HG02884 (cell line): ENCODE results near the gene KBTBD12.

ENCODE experiments used
- ATAC-seq: cut with Tn5 transposase; IDR thresholded peaks from one replicate; pipeline ENCODE4 v1.9.1; 2021; ENCODE audit warnings: mild to moderate bottlenecking, moderate library complexity; ENCODE audit not compliant: unreplicated experiment

The KBTBD12 gene

GRCh38 chr3:127951276-127951675 lies 36.2 kb downstream of the KBTBD12 start:
- ATAC-seq: no peak

DNA sequence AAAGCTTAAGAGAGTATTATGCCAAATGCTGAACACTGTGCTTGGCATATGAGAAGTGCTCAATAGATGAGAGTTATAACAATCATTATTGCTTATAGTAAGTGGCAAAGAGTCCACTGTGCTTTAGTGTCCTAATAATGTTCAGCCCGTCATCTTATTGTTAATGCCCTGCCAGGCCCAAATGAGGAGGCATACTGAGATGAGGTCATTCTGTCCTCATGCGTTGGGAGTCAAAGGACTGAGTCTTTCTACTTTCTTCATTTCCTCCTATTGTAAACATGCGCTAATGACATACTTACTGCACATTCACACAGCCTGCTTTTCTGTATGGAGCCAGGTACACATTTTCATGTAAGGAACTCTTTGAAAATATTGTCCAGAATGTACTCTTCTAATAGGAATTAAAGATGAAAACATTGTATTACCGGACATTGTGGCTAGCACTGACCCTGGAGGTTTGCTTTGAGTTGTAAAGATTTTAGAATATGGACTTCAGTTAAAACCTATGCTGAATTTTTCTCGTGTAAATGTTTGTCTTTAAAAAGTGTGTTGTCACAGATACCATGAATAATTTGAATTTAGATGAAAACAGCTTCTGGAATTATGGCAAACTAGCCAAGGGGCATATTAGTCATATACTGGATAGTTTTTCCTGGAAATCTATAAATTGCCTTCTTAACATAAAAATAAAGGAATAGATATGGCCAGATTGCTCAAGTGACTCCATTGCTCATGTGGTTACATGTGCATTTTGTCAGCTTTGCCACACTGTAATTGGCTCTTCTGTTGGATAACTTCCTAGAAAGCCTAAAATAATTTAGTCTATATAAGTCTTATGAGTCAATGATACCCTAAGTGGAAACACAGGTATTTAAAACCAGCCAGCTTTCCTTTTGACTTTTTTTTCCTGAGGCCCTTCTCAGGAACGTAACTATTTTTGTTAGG lies 38.3 kb downstream of the KBTBD12 start:
- ATAC-seq: no peak

GRCh38 chr3:127954640-127955039 lies 39.6 kb downstream of the KBTBD12 start:
- ATAC-seq: no peak

DNA sequence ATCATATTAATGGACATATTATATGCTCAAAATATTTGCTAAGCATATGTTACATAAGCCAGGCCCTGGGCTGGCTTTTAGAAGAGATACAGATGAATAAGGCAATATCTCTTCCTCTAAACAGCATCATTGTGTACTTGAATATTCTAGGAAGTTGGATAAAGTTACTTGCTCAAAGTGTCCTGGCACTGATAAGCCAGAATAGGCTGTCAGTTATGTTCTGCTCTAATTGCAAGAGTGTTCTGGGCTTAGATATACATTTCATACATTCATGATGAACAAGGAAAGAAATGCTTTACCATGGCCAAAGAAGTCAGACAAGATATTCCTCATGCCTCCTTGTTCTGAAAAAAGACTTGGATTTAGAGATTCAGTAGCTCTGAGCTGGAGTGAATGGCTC lies 40.7 kb downstream of the KBTBD12 start:
- no peak for ATAC-seq

DNA sequence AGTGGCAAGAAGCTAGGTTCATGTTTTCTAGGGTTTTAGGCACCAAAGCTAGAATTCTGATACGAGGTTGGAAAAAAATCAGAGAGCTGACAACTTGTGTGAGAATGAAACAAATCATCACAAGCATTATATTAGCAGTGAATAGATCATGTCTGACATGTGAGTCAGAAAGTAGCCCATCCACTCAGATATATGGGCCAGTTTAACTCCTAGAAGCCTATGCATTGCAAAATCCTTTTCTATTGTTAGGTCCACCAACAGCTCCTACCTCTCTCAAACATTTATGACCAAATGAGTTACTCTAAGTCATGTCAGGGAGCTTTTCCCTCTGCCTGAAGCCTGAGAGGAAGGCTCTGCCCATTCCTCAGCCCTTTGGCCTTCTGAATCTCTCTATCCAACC lies 44.0 kb downstream of the KBTBD12 start:
- no peak for ATAC-seq

GRCh38 chr3:127959873-127960272 lies 44.8 kb downstream of the KBTBD12 start:
- no peak for ATAC-seq

DNA sequence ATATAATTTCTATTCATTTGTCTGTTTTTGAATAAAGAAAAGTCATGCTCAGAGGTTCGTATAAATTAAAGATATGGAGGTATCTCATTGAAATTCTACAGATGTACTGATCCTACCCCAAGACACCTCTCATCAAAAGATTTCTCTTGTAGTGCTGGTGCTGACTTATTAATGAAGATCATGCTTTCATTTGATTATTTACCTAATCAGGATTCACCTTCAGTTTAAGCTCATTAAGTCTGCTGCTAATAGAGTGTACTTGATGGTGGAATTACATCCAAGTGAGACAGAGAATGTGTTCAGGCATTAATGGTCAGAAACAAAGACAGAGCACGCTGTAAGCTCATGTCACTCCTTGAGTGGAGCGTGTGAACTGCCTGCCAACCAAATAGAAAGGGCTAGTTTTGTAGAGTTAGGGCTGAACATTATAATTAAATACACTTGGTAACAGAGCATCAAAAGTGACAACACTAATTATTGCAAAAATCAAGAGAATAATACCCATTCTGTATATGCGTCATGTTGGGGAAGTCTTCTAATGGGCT lies 45.5 kb downstream of the KBTBD12 start:
- no peak for ATAC-seq

DNA sequence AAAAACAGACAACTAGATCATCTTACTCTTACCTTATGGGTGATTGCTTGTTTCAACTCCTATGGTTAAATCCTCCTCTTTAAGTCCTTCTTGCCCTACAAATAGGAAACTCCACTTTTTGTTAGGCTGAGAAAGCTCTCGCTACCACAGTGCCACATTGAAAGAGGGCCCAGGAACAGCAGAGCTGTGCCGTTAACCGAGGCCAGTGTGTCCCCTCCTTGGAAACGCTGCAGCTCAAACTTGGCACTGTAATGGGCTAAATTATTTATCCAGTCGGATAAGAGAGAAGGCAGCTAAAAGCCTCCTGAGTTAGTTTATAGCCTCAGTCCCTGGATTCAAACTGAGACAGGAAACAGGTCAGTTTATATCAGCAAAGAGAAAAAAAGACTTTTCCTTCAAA lies 46.1 kb downstream of the KBTBD12 start:
- ATAC-seq: no peak

- ATAC-seq: no peak
Measured at GRCh38 chr3:127961963-127962362, 46.9 kb downstream of the KBTBD12 start.

GRCh38 chr3:127962937-127963336 lies 47.9 kb downstream of the KBTBD12 start:
- ATAC-seq: no peak

GRCh38 chr3:127964053-127964452 lies 49.0 kb downstream of the KBTBD12 start:
- no peak for ATAC-seq

GRCh38 chr3:127964816-127965215 lies 49.8 kb downstream of the KBTBD12 start:
- no peak for ATAC-seq

- no peak for ATAC-seq
Measured at GRCh38 chr3:127967316-127967715, 52.3 kb downstream of the KBTBD12 start.

- ATAC-seq: no peak
Measured at GRCh38 chr3:127970966-127971592, 56.0 kb downstream of the KBTBD12 start.

GRCh38 chr3:127974226-127974625 lies 59.2 kb downstream of the KBTBD12 start:
- ATAC-seq: no peak

DNA sequence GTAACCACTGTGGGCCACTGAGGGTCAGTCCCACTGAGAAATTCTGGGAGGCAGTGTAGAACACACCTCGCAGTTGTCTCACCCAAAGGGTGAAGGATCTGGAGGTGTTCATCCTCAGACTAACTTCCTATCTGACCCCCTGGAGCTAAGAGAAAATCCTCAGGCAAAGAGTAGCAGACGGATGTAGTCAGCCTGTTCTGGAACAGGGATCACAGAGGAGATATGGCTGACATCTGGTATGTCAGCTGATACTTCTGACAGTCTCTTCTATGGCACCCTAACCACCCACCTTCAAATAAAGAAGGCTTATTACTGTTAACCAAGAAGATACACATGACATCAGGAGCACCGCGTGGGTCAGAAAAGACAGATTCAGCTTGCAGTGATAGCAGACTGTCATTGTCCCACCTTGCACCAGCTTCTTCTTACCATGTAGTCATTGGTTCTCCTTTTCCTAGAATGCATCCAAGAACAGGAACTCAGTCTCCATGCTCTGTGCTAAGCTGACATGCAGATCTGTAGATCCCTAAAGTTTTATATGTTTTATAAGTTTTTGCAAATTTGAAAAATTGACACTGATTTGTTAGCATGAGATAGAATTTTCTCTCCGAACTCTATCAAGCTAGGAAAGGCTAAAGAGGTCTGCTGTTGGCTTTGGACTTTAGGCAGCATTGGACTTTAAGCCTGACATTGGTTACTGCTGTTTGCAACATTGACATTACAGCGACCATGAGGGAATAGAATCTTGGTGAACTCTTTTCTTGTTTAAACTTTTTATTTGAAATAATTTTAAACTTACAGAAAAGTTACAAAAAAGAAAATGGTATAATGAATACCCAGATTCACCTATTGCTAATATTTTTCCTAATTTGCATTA lies 60.4 kb downstream of the KBTBD12 start:
- ATAC-seq: no peak

- ATAC-seq: no peak
Measured at GRCh38 chr3:127978636-127979035, 63.6 kb downstream of the KBTBD12 start.

DNA sequence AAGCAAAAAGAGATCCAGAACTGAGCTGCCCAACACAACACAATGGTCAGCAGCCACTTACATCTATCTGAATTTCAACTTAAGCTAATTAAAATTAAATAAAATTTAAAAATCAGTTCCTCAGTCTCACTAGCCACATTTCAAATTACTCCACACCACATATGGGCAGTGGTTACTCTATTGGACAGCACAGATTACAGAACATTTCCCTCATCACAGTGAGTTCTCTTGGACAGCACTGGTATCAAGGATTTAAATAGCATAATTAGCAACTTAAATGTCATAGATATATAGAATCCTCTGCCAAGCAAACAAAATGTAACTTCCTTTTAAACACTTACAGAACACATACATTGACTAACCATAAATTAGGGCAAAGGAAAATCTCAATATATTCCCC lies 64.4 kb downstream of the KBTBD12 start:
- ATAC-seq: no peak

GRCh38 chr3:127981097-127981496 lies 66.1 kb downstream of the KBTBD12 start:
- ATAC-seq: no peak

- no peak for ATAC-seq
Measured at GRCh38 chr3:127982155-127982554, 67.1 kb downstream of the KBTBD12 start.
